Nephron (organoid): ENCODE measurements around the gene ARHGEF11.

ENCODE experiments used
- H3K27ac Mint-ChIP-seq, 3 experiments: 2 replicates each; pipeline ENCODE4 v1.8.0; 2020; ENCODE audit warnings: mixed read lengths in 3 of 3, mild to moderate bottlenecking in 2 of 3, moderate library complexity in 1 of 3
- H3K27me3 Mint-ChIP-seq: 2 replicates; pipeline ENCODE4 v1.8.0; 2021; ENCODE audit warnings: low read depth, mild to moderate bottlenecking, moderate library complexity, mixed read lengths
- H3K36me3 Mint-ChIP-seq: 2 replicates; pipeline ENCODE4 v1.8.0; 2020; ENCODE audit warnings: low read depth, mixed read lengths
- H3K4me1 Mint-ChIP-seq: 2 replicates; pipeline ENCODE4 v1.8.0; 2020; ENCODE audit warnings: mixed read lengths
- H3K4me3 Mint-ChIP-seq, 3 experiments: 2 replicates each; pipeline ENCODE4 v1.8.0; 2020; ENCODE audit warnings: mild to moderate bottlenecking in 3 of 3, mixed read lengths in 3 of 3, moderate library complexity in 2 of 3
- H3K9me3 Mint-ChIP-seq: 2 replicates; pipeline ENCODE4 v1.8.0; 2020; ENCODE audit warnings: mixed read lengths
- TF ChIP-seq, protein P1 (sequence below), 3 experiments: fragments of 200-600 bp; sonication (generic); IDR thresholded peaks; one replicate each; pipeline ENCODE4 v1.5.0; 2021; ENCODE audit warnings: antibody characterized with exemption in 3 of 3; ENCODE audit not compliant: unreplicated experiment in 3 of 3

The ARHGEF11 gene

DNA sequence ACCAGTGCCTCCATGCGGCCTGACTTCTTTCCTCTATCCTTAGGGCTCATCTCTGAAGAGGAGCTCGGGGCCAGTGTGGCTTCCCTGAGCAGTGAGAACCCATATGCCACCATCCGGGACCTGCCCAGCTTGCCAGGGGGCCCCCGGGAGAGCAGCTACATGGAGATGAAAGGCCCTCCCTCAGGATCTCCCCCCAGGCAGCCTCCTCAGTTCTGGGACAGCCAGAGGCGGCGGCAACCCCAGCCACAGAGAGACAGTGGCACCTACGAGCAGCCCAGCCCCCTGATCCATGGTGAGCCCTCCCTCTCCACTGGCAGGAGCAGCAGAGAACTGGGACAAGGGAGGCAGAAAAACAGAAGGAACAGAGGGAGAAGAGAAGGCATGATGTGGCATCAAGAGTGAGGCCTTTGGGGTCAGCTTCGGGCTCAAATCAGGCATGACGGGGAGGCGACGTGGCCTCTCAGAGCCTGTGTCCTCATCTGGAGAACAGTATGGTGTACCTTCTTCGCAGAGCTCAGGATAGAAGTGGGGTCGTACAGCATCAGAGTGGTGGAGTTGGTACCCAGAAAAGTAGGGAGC lies 131.6 kb downstream of the ARHGEF11 start:
- Mint-ChIP-seq H3K4me1 (peaks cover 27% of the 10 kb centered on the region), H3K27me3 (peaks cover 13% of the 10 kb centered on the region), H3K4me3 (peak overlapping the region in 2 of 3 experiments; percentile 39 to 65), H3K27ac (peak overlapping the region; percentile 55 to 81 (median 64)), H3K36me3 (peaks cover 46% of the 10 kb centered on the region), H3K9me3 (peaks cover 5% of the 10 kb centered on the region)
- TF ChIP-seq, protein P1, sequence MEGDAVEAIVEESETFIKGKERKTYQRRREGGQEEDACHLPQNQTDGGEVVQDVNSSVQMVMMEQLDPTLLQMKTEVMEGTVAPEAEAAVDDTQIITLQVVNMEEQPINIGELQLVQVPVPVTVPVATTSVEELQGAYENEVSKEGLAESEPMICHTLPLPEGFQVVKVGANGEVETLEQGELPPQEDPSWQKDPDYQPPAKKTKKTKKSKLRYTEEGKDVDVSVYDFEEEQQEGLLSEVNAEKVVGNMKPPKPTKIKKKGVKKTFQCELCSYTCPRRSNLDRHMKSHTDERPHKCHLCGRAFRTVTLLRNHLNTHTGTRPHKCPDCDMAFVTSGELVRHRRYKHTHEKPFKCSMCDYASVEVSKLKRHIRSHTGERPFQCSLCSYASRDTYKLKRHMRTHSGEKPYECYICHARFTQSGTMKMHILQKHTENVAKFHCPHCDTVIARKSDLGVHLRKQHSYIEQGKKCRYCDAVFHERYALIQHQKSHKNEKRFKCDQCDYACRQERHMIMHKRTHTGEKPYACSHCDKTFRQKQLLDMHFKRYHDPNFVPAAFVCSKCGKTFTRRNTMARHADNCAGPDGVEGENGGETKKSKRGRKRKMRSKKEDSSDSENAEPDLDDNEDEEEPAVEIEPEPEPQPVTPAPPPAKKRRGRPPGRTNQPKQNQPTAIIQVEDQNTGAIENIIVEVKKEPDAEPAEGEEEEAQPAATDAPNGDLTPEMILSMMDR (IDR thresholded peaks at IDR 0.05; ENCODE audit: unreplicated experiment in 3 of 3): no peak

DNA sequence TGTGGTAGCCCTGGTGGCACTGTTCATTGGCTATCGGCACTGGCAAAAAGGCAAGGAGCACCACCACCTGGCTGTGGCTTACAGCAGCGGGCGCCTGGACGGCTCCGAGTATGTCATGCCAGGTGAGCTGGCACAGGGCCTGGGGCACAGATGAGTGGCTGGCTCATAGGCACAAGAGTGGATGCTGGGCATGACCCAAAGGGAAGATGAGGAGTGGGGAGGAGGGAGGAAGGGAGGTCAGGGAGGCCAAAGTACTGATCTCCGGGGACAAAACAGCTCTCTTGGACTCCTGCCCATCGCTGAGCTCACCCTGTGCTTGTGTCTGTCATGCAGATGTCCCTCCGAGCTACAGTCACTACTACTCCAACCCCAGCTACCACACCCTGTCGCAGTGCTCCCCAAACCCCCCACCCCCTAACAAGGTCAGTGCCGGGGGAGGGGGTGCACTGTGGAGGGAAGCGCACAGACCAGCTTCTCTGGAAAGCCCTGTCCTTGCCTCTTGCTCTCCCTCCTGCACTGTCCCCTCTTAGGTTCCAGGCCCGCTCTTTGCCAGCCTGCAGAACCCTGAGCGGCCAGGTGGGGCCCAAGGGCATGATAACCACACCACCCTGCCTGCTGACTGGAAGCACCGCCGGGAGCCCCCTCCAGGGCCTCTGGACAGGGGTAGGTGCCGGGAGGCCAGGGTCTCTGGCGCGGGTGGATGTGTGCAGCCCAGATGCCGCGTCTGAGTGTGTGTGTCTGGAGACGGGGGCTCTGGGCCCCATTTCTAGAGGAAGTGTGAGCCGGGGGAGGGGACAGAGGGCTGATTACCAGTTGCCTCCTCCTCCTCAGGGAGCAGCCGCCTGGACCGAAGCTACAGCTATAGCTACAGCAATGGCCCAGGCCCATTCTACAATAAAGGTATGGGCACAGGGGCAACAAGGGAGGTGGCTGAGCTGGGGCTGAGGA lies 132.4 kb downstream of the ARHGEF11 start:
- H3K36me3 Mint-ChIP-seq: peaks cover 42% of the 10 kb centered on the region
- H3K27me3 Mint-ChIP-seq: peaks cover 10% of the 10 kb centered on the region
- H3K27ac Mint-ChIP-seq: peak overlapping the region; percentile 55 to 81 (median 64)
- peaks cover 31% of the 10 kb centered on the region for H3K4me1 Mint-ChIP-seq
- peak overlapping the region in 2 of 3 experiments; percentile 39 to 65 for H3K4me3 Mint-ChIP-seq
- no peaks in the 10 kb centered on the region for H3K9me3 Mint-ChIP-seq
- TF ChIP-seq, protein P1 (IDR thresholded peaks at IDR 0.05; ENCODE audit: unreplicated experiment in 3 of 3): no peak

DNA sequence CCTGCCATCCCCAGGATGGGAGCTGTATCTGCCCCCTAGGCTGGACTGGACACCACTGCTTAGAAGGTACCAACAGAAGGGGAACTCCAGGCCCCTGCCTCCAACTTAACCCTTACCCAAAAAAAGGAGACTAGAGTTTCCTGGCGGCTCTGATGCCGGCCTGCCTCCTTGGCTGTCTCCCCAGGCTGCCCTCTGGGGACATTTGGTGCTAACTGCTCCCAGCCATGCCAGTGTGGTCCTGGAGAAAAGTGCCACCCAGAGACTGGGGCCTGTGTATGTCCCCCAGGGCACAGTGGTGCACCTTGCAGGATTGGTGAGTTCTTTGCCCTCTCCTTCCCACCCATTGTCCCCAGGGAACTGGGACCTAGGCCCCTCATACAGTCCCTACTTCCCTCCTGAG lies 133.2 kb downstream of the ARHGEF11 start:
- H3K9me3 Mint-ChIP-seq: no peaks in the 10 kb centered on the region
- H3K27me3 Mint-ChIP-seq: peaks cover 10% of the 10 kb centered on the region
- no peak overlapping the region for H3K4me3 Mint-ChIP-seq
- H3K36me3 Mint-ChIP-seq: peaks cover 39% of the 10 kb centered on the region
- TF ChIP-seq, protein P1 (IDR thresholded peaks at IDR 0.05; ENCODE audit: unreplicated experiment in 3 of 3): no peak
- H3K4me1 Mint-ChIP-seq: peaks cover 31% of the 10 kb centered on the region
- peak overlapping the region in 1 of 3 experiments; percentile 17 for H3K27ac Mint-ChIP-seq

DNA sequence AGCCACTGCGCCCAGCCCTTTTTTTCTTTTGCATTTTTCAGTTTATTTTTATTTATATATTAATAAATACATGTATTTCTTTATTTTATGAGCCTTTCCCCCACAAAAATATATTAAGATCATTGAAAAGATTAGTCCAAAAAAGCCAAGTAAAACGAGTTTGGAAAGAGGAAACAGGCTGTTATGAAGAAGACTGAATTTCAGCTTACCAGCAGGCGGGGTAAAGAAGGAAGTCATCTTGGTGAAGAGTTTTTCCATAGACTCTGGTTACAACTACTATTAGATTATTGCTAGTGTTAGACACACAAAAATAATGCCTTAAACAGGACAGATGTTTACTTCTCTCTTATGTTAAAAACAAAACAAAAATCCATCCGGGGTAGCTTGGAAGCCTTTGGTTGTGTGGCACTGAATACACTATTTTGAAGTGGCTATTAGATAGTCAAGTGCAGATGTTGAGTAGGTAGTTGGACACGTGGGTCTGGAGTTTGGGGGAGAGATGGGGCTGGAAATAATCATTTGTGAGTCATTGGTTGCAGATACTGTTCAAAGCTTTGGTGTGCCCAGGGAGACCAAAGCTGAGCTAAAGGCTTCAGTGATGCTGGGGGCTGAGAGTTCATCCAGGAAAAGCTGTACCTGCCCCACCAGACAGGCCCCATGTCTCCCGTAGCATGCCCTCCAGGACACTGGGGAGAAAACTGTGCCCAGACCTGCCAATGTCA lies 133.8 kb downstream of the ARHGEF11 start:
- Mint-ChIP-seq H3K4me1 (peaks cover 36% of the 10 kb centered on the region), H3K9me3 (no peaks in the 10 kb centered on the region)

DNA sequence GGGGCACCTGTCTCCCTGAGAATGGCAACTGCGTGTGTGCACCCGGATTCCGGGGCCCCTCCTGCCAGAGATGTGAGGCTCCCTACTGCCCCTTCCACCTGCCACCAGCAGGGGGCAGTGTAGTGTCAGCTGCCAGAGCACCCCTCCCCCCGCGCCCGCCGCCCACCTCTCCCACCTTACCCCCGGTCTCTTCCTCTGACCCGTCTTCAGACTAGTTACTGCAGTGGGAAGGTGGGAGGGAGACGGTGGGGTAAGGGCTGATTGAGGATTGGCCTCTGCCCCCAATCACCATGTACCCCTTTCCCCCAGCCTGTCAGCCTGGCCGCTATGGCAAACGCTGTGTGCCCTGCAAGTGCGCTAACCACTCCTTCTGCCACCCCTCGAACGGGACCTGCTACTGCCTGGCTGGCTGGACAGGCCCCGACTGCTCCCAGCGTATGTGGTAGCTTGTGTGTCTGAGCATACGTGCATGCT lies 135.2 kb downstream of the ARHGEF11 start:
- Mint-ChIP-seq H3K4me3 (no peak overlapping the region), H3K4me1 (peaks cover 38% of the 10 kb centered on the region), H3K27me3 (peaks cover 10% of the 10 kb centered on the region), H3K27ac (peak overlapping the region in 1 of 3 experiments; percentile 47), H3K36me3 (peaks cover 27% of the 10 kb centered on the region), H3K9me3 (no peaks in the 10 kb centered on the region)
- TF ChIP-seq, protein P1 (IDR thresholded peaks at IDR 0.05; ENCODE audit: unreplicated experiment in 3 of 3): peak; percentile 70 to 77 (median 75)

More for the DNA sequence above, 133.8 kb downstream of the ARHGEF11 start:
- H3K36me3 Mint-ChIP-seq: peaks cover 39% of the 10 kb centered on the region
- no peak overlapping the region for H3K4me3 Mint-ChIP-seq
- peak overlapping the region; percentile 2 to 39 (median 35) for H3K27ac Mint-ChIP-seq
- peaks cover 10% of the 10 kb centered on the region for H3K27me3 Mint-ChIP-seq
- TF ChIP-seq, protein P1 (IDR thresholded peaks at IDR 0.05; ENCODE audit: unreplicated experiment in 3 of 3): no peak
